ENCODE results near the gene TSPAN9.

The TSPAN9 gene, protein sequence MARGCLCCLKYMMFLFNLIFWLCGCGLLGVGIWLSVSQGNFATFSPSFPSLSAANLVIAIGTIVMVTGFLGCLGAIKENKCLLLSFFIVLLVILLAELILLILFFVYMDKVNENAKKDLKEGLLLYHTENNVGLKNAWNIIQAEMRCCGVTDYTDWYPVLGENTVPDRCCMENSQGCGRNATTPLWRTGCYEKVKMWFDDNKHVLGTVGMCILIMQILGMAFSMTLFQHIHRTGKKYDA

DNA sequence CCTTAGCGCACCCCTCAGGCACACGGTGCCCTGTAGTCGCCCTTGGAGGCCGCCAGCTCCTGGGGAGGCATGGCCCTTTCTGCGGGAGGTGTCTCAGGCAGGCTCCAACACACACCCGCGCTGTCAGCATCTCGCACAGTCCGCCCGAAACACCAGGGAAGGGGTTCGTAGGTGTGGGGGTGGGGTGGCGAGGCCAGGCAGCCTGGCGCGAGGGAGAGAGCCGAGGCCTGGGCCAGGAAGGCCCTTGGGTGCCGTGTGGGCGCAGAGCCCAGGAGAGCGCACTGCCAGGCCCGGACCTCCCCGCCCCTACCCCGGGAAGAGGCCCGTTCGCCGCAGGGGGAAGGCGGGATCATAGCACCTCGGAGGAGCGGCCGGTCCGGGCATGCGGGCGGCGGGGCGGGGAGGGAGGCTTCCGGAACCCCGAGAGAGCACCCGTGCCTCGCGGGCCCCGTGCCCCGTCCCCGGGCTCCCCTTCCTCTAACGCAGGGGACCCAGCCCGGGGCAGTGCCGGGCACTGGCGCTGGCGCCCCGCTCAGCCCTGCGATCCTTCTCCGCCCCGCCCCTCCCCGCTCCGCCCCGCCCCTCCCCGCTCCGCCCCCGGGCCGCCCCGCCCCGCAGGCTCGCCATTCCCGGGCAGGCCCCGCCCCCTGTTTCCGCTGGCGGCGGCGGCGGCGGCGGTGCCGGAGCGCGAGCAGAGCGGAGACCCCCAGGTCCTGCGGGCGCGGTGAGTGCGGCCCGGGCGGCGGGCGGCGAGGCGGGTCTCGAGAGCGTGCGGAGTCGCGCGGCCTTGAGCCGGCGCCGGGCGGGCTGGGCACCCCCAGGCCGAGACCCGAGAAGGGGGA is at the start of gene TSPAN9:
Gene TSPAN9, plus strand, starts transcription at position 650 of the 842 bp plus-strand sequence. CDS start 123,815 bp downstream, outside the sequence.
- no peak for DNase-seq

DNA sequence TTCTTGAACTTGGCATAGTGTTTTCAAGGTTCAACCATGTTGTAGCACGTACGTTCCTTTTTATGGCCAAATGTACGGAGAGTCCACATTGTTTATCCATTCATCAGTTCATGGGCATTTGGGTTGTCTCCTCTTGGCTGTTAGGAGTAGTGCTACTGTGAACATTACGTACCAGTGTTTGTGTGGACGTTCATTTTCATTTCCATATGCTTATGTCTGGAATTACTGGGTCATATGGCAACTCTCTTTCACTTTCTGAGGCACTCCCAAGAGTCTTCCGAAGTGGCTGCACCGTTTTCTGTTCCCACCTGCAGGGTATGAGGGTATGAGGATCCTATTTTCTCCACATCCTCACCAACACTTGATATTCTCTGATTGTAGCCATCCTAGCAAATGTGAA is 49.1 kb upstream of the TSPAN9 start:
- no peak for DNase-seq

GRCh38 chr12:3030821-3031429 is 46.3 kb upstream of the TSPAN9 start:
- no peak for DNase-seq

GRCh38 chr12:3032161-3032560 is 45.0 kb upstream of the TSPAN9 start:
- DNase-seq = no peak

DNA sequence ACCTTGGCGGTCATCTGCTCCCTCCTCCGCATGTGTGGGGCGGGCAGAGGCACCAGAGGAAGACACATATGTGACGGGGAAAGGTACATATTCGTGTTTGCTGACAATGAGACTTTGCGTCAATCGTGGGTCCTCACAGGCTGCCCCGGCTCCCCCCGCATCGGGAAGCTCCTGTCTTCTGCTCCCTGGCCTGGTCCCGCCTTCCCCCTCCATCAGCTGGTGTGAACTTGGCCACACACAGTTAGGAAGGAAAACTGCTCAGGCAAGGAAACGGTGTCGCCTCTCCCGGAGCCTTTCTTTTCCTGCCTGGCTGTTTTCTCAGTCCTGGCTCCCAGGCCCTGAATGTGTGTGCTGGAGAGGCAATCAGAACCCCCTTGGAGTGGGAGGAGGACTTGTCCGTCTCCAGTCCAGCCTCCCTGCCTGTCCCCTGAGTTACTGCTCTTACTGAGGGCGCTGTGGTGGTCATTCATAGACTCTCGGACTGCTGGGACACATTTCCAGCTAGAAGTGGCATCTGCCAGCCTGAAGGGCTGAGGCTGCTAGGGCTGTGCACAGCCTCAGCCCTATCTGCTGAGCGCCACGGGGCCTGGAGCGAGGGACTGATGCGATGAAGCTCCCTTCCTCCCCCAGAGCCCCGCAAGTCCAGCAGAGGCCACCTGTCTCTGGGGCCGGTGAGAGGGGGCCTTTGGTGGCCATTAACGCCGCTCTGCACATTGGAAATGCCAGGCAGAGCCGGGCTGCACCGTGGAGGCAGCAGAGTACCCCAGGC is 44.2 kb upstream of the TSPAN9 start:
- no peak for DNase-seq

GRCh38 chr12:3033539-3033867 is 43.7 kb upstream of the TSPAN9 start:
- no peak for DNase-seq

- DNase-seq = no peak
Measured at GRCh38 chr12:3034067-3034750, 43.0 kb upstream of the TSPAN9 start.

DNA sequence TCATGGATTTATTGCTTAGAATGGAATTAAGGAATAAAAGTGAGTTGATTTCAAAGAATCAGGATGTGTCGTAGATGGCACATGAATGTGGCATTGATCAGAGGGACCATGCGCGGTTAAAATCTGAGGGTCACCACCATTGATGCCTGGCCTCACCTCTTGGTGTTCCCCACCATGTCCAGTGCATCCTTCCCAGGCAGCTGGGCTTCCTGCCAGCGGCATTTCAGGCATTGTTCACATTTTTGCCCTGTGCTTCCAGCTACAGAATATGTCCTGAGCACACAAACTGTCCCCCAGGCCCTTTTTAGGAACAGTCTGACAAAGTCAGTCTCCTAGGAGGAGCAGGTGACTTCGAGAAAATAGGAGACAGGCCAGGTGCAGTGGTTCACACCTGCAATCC is 42.0 kb upstream of the TSPAN9 start:
- DNase-seq = no peak

GRCh38 chr12:3035815-3036702 is 41.1 kb upstream of the TSPAN9 start:
- DNase-seq = no peak

DNA sequence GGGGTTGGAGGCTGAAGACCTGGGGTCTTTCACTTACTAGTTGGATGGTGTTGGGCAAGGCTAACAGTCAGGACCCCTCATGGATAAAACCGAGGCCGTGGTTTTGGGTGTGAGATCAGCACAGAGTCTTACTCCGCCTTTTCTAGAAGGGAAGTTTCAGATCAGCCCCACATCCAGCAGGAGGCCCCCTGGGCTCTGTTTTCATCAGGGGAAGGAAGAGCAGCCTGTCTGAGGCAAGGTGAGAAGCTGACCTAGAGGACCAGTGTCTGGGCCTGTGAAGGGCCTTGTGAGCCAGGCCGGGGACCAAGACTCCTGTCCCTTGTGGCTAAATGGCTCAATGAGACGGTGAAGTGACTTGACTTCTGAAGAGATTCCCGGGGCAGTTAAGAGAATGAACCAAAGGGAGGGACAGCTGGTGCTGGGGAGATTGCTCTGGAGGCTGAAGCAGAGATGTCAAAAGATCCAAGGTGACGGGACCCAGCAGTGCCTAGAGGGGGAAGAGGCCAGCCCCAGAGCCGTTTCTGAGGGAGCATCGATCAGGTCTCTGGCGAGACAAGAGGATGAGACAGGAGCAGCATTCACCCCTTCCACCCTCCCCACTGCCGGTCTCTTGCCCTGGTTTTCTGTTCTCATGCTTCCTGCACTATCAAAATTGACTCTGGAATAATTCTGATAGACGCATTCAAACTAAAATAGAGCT is 40.1 kb upstream of the TSPAN9 start:
- no peak for DNase-seq

GRCh38 chr12:3038166-3038565 is 39.0 kb upstream of the TSPAN9 start:
- DNase-seq = no peak

DNA sequence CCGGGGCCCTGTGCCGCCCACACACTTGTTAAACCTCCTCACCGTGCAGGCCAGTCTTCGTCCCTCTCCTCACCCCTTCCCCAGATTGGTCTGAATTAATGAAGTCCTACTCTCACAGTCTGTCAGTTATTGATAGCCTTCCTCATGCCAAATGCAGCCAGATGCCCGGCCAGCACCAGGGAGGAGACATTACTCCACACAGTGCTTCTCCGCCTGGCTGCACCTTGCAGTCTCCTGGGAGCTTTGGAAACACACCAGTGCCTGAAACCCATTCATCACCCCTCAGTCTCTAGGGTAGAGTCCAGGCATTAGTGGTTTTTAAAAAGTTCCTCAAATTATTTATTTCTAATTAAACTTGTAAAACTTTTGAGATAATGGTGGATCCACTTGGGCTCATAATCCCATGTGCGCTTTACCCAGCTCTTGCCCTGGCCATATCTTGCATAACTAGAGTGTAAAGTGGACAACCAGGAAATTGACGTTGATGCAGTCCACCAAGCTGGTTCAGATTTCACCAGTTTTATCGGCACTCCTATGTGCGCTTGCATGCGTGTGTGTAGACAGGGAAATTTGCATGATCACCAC is 38.2 kb upstream of the TSPAN9 start:
- no peak for DNase-seq

GRCh38 chr12:3040026-3040656 is 37.0 kb upstream of the TSPAN9 start:
- no peak for DNase-seq

- no peak for DNase-seq
Measured at GRCh38 chr12:3040663-3041544, 36.3 kb upstream of the TSPAN9 start.

DNA sequence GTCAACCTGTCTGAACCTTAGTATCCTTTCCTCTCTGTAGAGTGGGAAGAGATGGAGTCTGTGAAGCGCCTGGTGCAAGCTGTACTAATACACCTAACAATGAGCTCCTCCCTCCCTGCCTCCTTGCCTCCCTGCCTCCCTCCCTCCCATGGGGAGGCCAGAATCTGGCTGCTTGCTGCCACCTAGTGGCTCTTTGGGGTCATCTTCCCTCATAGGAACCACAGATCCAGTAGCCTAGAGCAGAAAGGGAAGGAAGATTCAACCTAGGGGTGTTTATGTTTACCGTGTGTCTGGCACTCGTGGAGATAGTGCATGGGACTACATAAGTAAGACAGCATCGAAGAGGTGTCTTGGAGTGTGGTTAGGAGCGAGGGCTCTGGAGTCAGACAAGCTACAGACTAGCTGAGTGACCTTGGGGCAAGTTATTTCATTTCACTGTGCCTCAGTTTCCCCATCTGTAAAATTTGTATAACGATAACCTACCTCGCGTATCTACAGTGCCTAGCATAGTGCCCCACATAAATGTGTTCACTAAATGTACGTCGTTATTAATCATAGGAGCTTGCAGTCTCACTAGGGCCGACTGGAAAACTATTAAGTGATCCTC is 35.5 kb upstream of the TSPAN9 start:
- peak; percentile 55 for DNase-seq

DNA sequence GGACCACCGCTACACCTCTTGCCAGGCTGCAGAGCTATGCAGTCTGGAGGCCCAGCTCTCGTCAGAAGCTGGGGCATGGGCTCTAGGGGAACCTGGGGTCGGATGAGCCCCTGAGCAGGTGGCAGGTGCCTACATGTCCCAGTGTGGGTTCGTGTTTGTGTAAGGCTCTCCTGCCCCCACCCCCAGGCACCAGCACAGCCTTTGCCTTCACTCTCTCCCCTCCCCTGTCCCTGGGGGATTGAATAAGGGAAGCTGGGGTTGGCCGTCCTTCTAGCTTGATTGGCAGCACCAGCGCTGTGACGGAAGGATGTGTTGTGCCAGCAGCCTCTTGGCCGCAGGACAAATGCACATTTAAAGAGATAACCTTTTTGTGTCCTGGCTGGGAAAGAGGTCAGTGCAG is 34.8 kb upstream of the TSPAN9 start:
- DNase-seq = no peak

- DNase-seq = no peak
Measured at GRCh38 chr12:3042826-3043225, 34.4 kb upstream of the TSPAN9 start.

- DNase-seq = no peak
Measured at GRCh38 chr12:3043406-3043805, 33.8 kb upstream of the TSPAN9 start.

Measured in SIG-M5 (cell line).